NB4 (cell line): ENCODE results near the gene NETO2.

Experiments used
- DNase-seq: peaks from one replicate; pipeline ENCODE4 v3.0.0; 2010; ENCODE audit warnings: low read depth
- H3K4me3 ChIP-seq: one replicate; pipeline ENCODE4 v1.5.1; 2011; ENCODE audit warnings: mild to moderate bottlenecking, low read depth, low read length, moderate library complexity
- MAX ChIP-seq: IDR thresholded peaks from 2 replicates; pipeline ENCODE4 v1.6.1; 2011; ENCODE audit warnings: low read depth, low read length
- MYC ChIP-seq: IDR thresholded peaks from 2 replicates; pipeline ENCODE4 v1.6.1; 2011; ENCODE audit warnings: low read depth, low read length
- POLR2A ChIP-seq: IDR thresholded peaks from 2 replicates; pipeline ENCODE4 v1.6.1; 2011; ENCODE audit warnings: mild to moderate bottlenecking; ENCODE audit not compliant: insufficient read length; ENCODE audit errors: extremely low read depth
- TF ChIP-seq, protein P1 (sequence below): IDR thresholded peaks from one replicate; pipeline ENCODE4 v1.5.1; 2012; ENCODE audit warnings: low read depth, low read length

The NETO2 gene

DNA sequence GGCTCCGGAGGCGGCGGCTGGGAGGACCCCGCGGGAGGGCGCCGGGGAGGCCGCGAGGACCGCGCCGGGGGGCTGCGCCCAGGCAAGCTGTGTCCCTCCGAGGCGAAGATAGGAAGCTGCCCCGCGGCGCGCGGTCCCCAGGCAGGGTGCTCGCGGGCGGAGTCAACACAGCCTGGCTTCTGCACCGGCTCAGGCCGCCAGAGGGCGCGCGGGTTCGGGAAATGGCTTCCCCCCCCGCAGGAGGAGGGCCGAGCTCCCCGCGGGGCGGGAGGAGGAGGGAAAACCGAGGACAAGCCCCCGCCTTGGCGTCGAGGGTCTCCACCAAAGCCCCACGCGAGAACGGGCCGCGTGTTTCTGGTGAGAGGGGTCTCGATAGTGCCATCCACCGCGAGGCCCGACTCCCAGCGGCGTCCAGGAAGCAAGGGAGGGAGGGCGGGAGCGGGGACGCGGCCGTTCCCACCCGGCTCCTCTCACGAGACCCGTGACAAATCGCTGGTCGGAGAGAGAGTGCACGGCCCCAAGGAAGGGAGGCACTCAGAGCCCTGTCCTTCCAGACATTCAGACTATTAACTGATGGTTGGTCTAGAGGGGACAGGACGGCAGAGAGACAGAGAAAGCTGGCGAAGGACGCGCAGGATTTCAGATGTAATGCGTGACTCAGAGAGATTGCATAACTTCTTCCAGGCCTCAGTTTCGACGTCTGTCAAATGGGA lies 105.8 kb downstream of the NETO2 start:
- peak overlapping the region; percentile 48 for H3K4me3 ChIP-seq
- DNase-seq: peak; percentile 85
- TF ChIP-seq, protein P1, sequence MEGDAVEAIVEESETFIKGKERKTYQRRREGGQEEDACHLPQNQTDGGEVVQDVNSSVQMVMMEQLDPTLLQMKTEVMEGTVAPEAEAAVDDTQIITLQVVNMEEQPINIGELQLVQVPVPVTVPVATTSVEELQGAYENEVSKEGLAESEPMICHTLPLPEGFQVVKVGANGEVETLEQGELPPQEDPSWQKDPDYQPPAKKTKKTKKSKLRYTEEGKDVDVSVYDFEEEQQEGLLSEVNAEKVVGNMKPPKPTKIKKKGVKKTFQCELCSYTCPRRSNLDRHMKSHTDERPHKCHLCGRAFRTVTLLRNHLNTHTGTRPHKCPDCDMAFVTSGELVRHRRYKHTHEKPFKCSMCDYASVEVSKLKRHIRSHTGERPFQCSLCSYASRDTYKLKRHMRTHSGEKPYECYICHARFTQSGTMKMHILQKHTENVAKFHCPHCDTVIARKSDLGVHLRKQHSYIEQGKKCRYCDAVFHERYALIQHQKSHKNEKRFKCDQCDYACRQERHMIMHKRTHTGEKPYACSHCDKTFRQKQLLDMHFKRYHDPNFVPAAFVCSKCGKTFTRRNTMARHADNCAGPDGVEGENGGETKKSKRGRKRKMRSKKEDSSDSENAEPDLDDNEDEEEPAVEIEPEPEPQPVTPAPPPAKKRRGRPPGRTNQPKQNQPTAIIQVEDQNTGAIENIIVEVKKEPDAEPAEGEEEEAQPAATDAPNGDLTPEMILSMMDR: peak; percentile 81
- TF ChIP-seq POLR2A (no peak), MYC (no peak; the same call in 1 of the 2 replicates), MAX (peak; percentile 23; the same call in 1 of the 2 replicates)

GRCh38 chr16:47037396-47037745 lies 106.4 kb downstream of the NETO2 start:
- H3K4me3 ChIP-seq: peak overlapping the region; percentile 25
- DNase-seq: peak; percentile 22
- TF ChIP-seq POLR2A: no peak
- no peak for TF ChIP-seq MYC
- TF ChIP-seq, protein P1: no peak
- no peak for TF ChIP-seq MAX

DNA sequence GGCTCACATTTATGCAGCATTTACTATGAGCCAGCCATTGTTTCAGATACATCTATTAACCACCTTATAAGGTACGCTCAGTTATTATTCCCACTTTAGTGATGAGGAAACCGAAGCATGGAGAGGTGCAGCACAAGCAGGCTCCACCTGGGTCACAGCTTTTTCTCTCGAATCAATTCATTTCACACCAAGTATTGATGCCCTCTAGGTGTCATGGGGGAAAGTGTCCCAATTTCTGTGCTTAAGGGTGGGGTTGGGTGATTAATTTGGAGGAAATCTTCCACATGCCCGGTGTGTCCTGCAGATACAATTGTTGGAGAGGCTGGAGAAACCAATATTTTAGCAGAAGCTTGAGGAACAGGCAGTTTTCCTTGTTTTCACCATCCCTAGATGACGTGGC lies 107.5 kb downstream of the NETO2 start:
- TF ChIP-seq MYC (no peak), POLR2A (no peak), MAX (no peak)
- TF ChIP-seq, protein P1: no peak
- DNase-seq: no peak
- no peak overlapping the region for H3K4me3 ChIP-seq

DNA sequence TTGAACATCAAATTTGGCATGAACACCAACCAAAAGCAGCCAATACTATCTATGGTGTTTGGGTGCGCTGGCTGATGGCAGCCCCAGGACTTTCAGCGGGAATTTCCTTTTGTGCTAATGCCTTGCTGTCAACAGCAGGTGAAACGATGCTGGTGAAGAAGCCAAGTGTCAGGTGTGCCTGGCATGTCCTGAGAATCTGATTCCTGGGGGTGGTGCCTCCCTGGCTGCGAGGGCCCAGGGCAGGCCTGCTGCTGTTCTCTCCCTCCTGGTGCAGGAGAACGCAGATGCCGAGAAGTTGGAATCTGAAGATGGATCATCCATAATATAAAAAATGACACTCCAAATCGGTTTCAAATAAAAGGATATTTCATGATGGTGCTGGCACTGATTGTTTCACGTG lies 108.3 kb downstream of the NETO2 start:
- no peak for DNase-seq
- no peak overlapping the region for H3K4me3 ChIP-seq
- TF ChIP-seq, protein P1: no peak

DNA sequence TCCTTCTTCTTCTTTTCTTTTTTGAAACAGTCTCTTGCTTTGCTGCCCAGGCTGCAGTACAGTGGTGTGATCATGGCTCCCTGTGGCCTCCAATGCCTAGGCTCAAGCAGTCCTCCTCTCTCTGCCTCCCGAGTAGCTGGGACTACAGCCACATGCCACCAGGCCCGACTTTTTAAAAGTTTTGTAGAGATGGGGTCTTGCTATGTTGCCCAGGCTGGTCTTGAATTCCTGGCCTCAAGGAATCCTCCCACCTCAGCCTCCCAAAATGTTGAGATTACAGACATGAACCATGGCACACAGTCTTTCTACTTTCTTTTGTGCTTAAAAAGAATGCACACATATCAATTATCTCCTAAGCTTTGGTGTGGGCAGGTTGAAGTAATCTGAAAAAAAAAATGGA lies 109.3 kb downstream of the NETO2 start:
- TF ChIP-seq MYC: no peak
- TF ChIP-seq, protein P1: no peak
- TF ChIP-seq MAX: no peak
- no peak for TF ChIP-seq POLR2A
- no peak for DNase-seq

DNA sequence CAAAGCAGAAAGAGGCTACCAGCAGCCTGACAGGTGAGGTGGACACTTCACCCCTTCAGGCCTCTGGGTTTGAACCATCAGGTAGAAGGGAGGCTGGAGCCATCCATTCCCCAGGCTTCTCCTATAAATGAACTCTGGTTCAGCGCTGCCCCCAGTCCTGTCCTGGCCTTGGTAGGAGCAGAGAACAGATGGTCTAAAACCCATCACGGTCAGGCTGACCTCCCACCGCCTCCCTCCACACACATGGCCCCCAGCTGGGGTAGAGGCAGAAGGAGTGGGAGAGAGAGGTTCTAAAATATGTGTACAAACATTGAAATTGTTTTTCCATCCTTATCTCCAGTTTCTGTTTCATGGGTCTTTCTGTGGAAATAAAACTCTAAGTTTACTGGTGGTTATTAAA lies 110.6 kb downstream of the NETO2 start:
- no peak overlapping the region for H3K4me3 ChIP-seq
- no peak for DNase-seq
- TF ChIP-seq MAX (no peak), POLR2A (no peak), MYC (no peak)
- TF ChIP-seq, protein P1: no peak

More for the DNA sequence above, 109.3 kb downstream of the NETO2 start:
- H3K4me3 ChIP-seq: no peak overlapping the region
